Left ventricle myocardium superior (tissue), 1 donor: ENCODE measurements around the gene SPAG8. TPM values are rescaled to one million over a fixed set of nuclear protein-coding genes. Genes with fewer than 3 reads are reported as not detected.
A peak's percentile ranks its signal among the peaks of the same experiment; 100 is the strongest.

Source experiments
- ATAC-seq: fragments of 200-7000 bp; cut with Tn5 transposase; one replicate; pipeline ENCODE4 v1.9.1; 2020; ENCODE audit warnings: mild to moderate bottlenecking, moderate library complexity
- DNase-seq: peaks from one replicate; pipeline ENCODE4 v3.0.0-alpha.2; 2020
- intact Hi-C: fragments of 100-400 bp; cut with micrococcal nuclease; formaldehyde crosslinking; loops from one replicate; pipeline ENCODE4 v1.11.0; 2022
- long read RNA-seq: library from polyadenylated mRNA; unstranded; transcript quantifications from one replicate; pipeline ENCODE4 v2.0.0, GENCODE V29; 2021
- total RNA-seq: library from RNA; stranded (reverse); fragmentation: NEBNext Ultra II Directional; extraction: Animal tissue kit (Norgen Biotek cat#: 25700); gene quantifications from one replicate; pipeline ENCODE4 v1.2.1, GENCODE V29; 2021
- donor health status: DM: no; HTN: yes; CAD: no; lungs with severe emphysema.

The SPAG8 gene
- total RNA-seq, result 3.2 TPM
- long read RNA-seq, partial matches to known transcripts, result 3 of 8 reads
- long read RNA-seq, other reads (novel, unspliced or antisense), result 3 of 8 reads

DNA sequence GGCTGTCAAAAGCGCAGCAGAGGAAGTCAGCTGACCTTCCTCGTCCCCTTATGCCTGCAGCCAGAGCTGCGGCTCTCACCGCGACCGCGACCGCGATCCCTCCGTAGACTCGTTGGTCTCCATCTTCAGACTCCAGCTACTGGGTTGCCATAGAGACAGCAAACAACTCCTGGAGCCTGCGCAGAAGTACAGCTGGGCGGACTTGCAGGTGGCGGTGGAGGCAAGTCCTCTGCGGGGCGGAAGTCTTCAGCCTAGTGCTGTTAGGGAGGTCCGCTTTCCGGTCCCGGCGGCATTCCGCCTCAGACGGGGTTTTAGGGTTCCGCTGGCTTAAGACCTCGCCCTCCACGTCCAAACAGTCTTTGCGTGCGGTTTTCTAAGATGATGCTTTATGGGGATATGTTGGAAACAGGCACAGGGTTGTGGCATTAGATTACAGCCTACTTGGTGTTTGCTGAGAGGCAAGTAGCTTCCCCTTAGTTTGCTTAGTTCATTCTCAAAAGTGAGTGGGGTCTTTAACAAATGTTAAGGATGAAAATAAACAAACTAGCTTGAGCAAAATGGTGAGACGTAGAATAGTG is at the start of gene SPAG8:
TSS of gene SPAG8 (minus strand) at position 238 of the 578 bp plus-strand sequence. CDS start at position 123, 115 bp downstream.
- ATAC-seq (peak; percentile 70), DNase-seq (peak; percentile 95)
- intact Hi-C loops, result no loop called here

- intact Hi-C loops, result no loop called here
- ATAC-seq (no peak), DNase-seq (no peak)
Observed at GRCh38 chr9:35861161-35861897, 49.3 kb upstream of the SPAG8 start.

DNA sequence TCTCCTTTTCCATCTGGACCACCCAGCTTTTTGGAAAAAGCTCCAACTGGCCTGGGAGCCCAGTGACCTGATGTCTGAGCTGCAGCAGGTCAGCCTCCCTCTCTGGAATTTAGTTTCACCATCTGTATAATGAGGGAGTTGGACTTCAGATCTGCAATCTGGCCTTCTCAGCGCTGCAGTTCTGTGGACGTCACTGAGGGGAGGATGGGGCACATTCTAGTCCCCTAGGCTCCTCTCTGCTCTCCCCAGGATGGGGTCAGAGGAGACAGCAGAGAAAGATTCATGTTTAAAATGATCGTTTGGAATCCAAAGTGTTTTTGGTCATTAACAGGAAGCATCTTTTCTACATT is 47.9 kb upstream of the SPAG8 start:
- DNase-seq (no peak), ATAC-seq (no peak)
- intact Hi-C loops, result no loop called here

DNA sequence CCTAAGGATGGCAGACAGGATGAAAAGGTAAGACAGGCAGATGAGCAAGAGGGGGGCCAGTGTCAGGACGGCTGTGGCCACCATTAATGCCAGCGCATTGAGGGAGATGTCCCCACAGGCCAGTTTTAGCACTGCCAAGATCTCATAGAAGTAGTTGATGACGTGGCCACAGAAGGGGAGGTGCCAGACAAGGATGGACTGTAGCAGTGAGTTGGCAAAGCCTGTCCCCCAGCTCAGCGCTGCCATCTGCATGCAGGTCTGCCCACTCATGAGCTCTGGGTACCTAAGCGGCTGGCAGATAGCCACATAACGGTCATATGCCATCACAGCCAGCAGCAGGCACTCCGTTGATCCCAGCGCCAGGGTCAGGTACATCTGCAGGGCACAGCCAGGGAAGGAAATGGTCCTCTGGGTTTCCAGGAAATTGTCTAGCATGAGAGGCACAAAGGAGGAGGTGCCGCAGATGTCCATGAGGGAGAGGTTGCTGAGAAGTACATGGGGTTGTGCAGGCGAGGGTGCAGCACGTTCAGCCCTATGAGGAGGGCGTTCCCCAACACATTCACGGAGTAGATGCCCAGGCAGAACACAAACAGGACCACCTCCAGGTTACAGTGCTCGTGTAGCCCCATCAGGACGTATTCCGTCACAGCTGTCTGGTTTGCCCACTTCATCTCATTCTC is 47.4 kb upstream of the SPAG8 start:
- DNase-seq (no peak), ATAC-seq (peak; percentile 57)
- intact Hi-C loops, result no loop called here

GRCh38 chr9:35858458-35858857 is 46.4 kb upstream of the SPAG8 start:
- intact Hi-C loops, result no loop called here
- DNase-seq (no peak), ATAC-seq (no peak)

GRCh38 chr9:35856882-35857281 is 44.8 kb upstream of the SPAG8 start:
- intact Hi-C loops, result no loop called here
- no peak for DNase-seq
- no peak for ATAC-seq

GRCh38 chr9:35856206-35856605 is 44.1 kb upstream of the SPAG8 start:
- intact Hi-C loops, result no loop called here
- ATAC-seq (no peak), DNase-seq (no peak)

DNA sequence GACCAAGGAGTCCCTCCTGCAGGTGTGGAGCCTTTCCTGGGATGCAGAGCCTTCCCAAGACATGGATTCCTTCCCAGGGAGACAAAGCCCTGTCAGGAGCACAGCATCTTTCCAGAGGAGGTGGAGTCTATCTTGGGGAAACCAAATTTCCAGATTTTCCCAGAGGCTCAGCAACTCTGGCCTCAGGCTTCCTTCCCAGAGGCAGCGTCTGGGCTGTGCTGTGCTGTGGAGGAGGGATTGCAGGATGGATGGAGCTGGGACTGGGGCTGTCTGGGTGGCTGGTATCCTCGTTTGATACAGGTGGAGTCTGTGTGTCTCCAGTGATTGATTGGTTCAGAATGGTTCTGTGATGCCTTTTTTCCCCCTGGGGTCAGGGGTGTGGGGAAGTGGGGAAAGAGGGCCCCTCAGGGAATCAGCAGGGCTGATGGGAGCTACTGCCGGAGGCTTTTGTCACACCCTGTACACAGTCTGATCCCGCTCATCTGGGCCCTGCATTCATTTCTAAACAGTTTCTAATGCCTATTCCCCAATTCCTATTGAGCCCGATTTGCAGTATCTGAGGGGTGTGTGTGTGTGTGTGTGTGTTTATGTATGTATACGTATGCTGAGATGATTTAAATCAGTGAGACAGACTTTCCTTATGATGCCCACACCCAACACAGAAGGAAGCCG is 42.2 kb upstream of the SPAG8 start:
- ATAC-seq, result no peak
- intact Hi-C loops, result no loop called here
- no peak for DNase-seq

- DNase-seq (no peak), ATAC-seq (no peak)
- intact Hi-C loops, result no loop called here
Observed at GRCh38 chr9:35852876-35853865, 41.1 kb upstream of the SPAG8 start.

GRCh38 chr9:35852267-35852815 is 40.3 kb upstream of the SPAG8 start:
- intact Hi-C loops, result no loop called here
- no peak for ATAC-seq
- DNase-seq, result no peak

DNA sequence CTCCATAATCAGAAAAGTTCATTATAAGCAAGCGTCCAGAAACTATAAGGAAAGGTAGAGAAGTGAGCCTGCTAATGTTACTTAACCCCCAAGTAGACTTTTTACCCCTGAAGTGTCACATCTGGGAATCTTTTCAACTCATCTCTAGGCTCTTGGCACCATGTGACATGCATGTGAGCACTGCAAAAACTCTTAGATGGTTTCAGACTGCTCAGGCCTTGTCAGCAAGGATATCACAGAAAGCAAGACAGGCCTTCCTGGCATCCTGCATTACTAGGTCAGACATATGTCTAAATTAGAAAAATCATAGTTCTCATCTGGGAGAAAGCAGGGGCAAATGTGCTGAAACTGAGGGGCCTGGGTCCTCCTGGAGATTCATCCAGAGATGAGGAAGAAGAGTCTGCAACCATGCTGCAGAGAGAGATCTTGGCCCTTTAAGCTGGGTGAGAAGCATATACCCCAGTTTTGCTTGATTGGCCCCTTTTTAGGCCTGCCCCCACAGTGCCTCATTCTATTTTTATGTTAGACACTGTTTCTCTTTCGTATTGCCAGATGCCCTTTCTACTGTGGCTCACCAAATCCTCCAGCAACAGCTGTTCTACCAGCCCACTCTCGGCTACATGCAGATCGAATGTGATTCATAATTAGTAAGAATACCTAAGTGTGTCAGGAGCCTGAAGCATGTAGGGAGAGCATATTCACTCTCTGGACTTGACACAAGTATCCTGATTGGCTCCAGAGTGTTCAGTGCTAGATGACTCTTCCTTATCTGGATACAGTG is 35.9 kb upstream of the SPAG8 start:
- peak; percentile 81 for ATAC-seq
- DNase-seq, result no peak
- intact Hi-C loops, result no loop called here

- no peak for ATAC-seq
- intact Hi-C loops, result no loop called here
Observed at GRCh38 chr9:35845824-35846771, 34.0 kb upstream of the SPAG8 start.

GRCh38 chr9:35844628-35845270 is 32.7 kb upstream of the SPAG8 start:
- intact Hi-C loops, result no loop called here
- DNase-seq (no peak), ATAC-seq (peak; percentile 71)

More at GRCh38 chr9:35845824-35846771, 34.0 kb upstream of the SPAG8 start:
- peak; percentile 35 for DNase-seq

DNA sequence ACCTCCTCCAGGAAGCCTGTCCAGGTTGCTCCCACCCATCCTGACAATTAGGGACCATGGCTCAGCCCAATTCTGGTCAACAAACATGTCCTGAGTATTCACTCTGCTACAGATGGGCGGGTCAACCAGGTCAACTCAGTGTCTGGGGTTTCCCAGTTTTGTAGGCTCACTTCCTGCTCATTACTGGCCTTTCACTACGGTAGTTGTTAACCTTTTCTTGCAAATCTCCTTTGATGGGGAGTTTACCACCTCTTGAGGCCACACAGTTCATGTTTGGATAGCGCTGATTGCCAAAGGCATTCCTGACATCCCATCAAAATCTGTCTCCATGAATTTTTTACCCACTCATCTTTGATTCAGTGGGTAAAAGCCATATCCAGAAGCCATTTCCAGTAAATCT is 30.7 kb upstream of the SPAG8 start:
- ATAC-seq (no peak), DNase-seq (no peak)

GRCh38 chr9:35842020-35842745 is 30.1 kb upstream of the SPAG8 start:
- no peak for DNase-seq
- intact Hi-C loops, result no loop called here
- ATAC-seq, result no peak

More for the DNA sequence above, 30.7 kb upstream of the SPAG8 start:
- intact Hi-C loops, result no loop called here

DNA sequence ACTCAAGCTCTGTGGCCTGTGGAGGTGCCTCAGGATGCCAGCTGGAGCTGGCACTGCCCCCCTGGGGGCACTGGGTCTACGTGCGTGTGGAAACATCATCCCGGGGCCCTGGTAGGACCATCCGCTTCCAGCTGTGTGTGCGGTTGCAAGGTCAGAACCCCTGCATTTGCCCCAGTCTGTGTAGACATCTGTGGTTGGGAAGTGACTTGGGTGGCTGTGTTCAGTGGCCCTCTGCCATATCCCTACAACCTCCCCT is 29.5 kb upstream of the SPAG8 start:
- DNase-seq (no peak), ATAC-seq (no peak)
- intact Hi-C loops, result no loop called here
